AG10803 (cell line): Measurements from ENCODE around the gene EIF5B.
A peak's percentile ranks its signal among the peaks of the same experiment; 100 is the strongest.

ENCODE experiments used
- DNase-seq: peaks from one replicate; pipeline ENCODE4 v3.0.0; 2010; ENCODE audit warnings: low read depth
- H3K4me3 ChIP-seq: 2 replicates; pipeline ENCODE4 v1.5.1; 2011; ENCODE audit warnings: mild to moderate bottlenecking, low read length, control low read depth
- TF ChIP-seq, protein P1 (sequence below): conservative IDR thresholded peaks from 2 replicates; pipeline ENCODE4 v1.5.1; 2011; ENCODE audit warnings: mild to moderate bottlenecking, low read length, control low read depth, inconsistent platforms

Gene EIF5B

DNA sequence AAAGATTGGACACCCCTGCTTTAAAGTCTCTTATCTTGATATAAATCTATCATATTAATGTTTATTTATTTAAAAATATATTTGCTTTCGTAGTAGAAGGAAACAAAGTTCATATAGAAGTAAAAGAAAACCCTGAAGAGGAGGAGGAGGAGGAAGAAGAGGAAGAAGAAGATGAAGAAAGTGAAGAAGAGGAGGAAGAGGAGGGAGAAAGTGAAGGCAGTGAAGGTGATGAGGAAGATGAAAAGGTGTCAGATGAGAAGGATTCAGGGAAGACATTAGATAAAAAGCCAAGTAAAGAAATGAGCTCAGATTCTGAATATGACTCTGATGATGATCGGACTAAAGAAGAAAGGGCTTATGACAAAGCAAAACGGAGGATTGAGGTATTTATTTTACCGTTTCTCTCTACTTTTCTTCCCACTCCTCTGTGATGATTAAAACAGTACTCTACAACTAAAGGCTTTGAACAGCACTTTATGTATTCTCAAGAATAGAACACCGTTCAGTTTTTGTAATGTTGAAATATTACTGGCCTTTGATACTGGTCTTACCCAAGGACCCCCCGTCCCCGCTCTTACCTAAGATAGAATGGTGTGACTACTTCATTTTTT lies 39.2 kb downstream of the EIF5B start:
- DNase-seq, result no peak
- H3K4me3 ChIP-seq, result no peak overlapping the region
- TF ChIP-seq, protein P1, sequence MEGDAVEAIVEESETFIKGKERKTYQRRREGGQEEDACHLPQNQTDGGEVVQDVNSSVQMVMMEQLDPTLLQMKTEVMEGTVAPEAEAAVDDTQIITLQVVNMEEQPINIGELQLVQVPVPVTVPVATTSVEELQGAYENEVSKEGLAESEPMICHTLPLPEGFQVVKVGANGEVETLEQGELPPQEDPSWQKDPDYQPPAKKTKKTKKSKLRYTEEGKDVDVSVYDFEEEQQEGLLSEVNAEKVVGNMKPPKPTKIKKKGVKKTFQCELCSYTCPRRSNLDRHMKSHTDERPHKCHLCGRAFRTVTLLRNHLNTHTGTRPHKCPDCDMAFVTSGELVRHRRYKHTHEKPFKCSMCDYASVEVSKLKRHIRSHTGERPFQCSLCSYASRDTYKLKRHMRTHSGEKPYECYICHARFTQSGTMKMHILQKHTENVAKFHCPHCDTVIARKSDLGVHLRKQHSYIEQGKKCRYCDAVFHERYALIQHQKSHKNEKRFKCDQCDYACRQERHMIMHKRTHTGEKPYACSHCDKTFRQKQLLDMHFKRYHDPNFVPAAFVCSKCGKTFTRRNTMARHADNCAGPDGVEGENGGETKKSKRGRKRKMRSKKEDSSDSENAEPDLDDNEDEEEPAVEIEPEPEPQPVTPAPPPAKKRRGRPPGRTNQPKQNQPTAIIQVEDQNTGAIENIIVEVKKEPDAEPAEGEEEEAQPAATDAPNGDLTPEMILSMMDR, result no peak

DNA sequence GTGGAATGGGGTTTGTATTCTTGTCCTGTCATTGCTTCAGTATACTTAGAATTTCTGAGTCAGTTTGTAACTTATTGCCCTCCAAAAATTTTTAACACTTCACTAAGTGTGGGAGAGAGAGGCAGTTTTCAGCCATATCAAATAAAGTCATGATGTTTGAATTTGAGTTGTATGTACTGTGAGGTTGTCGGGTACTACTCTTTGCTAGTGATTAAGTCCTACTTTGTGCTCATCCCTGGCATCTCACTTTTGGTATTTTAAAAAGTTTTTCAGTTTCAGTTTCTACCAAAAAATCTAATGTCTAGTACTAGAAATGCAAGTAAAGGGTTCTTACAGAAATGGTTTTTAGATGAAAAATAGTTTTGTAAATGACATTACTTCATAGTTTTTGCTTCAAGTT lies 40.7 kb downstream of the EIF5B start:
- TF ChIP-seq, protein P1, result no peak
- H3K4me3 ChIP-seq, result no peak overlapping the region
- DNase-seq, result no peak

DNA sequence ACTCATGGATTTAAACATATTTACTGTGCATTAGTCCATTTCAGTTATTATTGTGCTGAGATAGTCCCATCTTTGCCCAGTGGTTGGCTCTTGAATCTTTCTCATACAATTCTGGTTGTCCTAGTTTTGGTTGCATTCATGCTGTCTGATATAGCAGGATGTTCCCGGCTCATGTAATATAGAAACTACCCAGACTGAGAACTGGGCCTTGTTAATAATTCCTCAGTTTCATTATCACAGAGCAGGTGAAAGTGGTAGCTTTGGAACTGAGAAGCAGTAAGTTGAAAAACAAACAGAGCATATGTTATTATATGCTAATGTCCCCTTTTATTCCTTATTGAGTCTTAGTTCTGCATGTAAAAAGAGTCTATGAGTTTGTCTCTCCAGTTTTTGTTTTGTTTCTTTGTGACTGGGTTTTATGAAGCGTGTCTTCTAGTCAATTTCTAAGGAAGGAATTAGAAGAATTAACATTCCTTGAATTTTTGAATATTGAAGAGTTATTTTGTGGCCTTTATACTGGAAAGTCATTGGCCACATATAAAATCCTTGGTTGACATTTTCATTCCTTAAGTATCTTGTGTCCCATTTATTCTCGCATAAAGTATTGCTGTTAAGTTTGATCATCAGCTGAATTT lies 43.3 kb downstream of the EIF5B start:
- peak; percentile 38 for DNase-seq
- H3K4me3 ChIP-seq, result no peak overlapping the region
- TF ChIP-seq, protein P1, result no peak

DNA sequence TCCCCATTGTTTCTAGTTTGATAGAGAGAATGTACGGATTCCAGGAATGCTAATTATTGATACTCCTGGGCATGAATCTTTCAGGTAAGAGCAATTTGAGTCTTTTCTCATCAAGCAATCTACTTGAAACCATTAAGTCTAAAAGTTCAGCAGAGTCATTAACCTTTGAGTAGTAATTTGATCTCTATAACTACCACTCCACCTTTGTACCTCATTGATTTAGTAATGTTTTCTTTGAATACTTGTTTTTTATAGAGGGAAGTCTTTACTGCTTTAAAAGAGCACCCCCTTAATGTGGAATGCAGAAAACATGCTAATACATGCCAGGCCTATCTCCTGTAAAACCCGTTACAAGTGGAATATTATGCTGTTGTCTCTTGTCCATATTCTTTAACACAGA lies 45.0 kb downstream of the EIF5B start:
- H3K4me3 ChIP-seq, result no peak overlapping the region
- no peak for DNase-seq
- TF ChIP-seq, protein P1, result no peak

DNA sequence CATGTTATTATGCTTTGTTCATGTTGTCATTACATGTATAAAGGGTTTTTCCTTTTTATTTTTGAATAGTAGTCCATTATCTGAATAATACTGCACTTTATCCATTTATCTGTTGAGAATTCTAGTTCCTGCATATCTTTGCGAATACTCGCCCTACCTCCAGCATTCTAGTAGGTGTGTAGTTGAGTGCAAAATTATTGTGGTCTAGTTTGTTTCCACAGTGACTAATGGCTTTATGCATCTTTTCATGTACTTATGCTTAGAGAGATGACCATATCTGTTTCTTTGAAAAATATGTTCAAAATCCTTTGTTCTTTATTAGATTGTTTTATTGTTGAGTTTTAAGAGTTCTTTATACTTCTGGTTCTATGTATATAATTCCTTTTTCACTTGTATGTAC lies 48.8 kb downstream of the EIF5B start:
- H3K4me3 ChIP-seq, result no peak overlapping the region
- TF ChIP-seq, protein P1, result no peak
- no peak for DNase-seq

DNA sequence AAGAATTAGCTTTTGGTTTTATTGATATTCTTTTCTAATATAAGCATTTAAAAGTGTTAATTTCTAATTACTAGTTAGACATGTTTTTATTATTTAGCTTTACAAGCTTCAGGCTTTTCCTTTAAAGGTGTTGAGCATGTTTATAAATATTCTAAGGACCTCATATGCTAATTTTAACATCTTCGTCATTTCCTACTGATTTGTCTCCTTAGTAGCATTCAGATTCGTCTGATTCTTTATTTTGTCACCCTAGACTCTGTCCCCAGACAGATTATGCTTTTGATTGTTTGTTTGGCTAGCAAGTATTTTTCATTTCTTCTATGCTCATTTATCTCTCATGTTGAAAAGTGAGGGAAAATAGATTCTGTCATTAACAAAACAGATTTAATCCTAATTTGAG lies 51.7 kb downstream of the EIF5B start:
- DNase-seq, result no peak
- H3K4me3 ChIP-seq, result no peak overlapping the region
- TF ChIP-seq, protein P1, result no peak

DNA sequence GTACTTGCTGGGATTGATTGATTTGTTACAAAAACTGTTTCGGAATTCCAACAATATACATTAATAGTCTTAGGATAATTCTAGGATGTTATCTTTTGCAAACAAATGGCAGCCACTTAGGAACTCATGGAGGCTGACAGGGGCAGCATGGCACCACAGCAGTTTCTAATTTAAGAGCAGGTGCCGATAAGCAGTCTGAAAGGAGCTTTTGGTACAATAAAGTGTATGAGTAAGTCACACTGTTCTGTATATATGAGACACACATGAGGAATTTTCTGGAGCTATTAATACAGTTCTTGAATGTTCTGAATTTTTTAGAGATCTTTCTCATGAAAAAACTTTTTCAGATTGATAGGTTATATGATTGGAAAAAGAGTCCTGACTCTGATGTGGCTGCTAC lies 52.2 kb downstream of the EIF5B start:
- DNase-seq, result peak; percentile 71
- TF ChIP-seq, protein P1, result no peak
- H3K4me3 ChIP-seq, result no peak overlapping the region
